Muscle layer of duodenum (tissue), 2 donors: ENCODE measurements around the gene OGFR.
A peak's percentile ranks its signal among the peaks of the same experiment; 100 is the strongest.

Experiments used
- H3K27ac ChIP-seq: one replicate; pipeline ENCODE4 v1.7.0; 2013; ENCODE audit warnings: mild to moderate bottlenecking, low read length
- H3K27me3 ChIP-seq: one replicate; pipeline ENCODE4 v1.7.0; 2013; ENCODE audit warnings: low read depth, mild to moderate bottlenecking, control low read depth, low read length
- H3K36me3 ChIP-seq, 2 donors: one replicate each; pipeline ENCODE4 v1.7.0; 2013; ENCODE audit warnings: low read length in 2 of 2, control low read depth in 1 of 2, mild to moderate bottlenecking in 1 of 2; ENCODE audit not compliant: insufficient read depth in 2 of 2, control insufficient read depth in 1 of 2
- H3K4me1 ChIP-seq, 2 donors: one replicate each; pipeline ENCODE4 v1.7.0; 2013; ENCODE audit warnings: low read length in 2 of 2, mild to moderate bottlenecking in 2 of 2, control low read depth in 1 of 2, moderate library complexity in 1 of 2; ENCODE audit not compliant: insufficient read depth in 2 of 2, control insufficient read depth in 1 of 2
- H3K4me3 ChIP-seq, 2 donors: one replicate each; pipeline ENCODE4 v1.7.0; 2013; ENCODE audit warnings: low read length in 2 of 2, low read depth in 1 of 2, mild to moderate bottlenecking in 1 of 2
- H3K9me3 ChIP-seq, 2 donors: one replicate each; pipeline ENCODE4 v1.7.0; 2013; ENCODE audit warnings: low read length in 2 of 2, control low read depth in 1 of 2, mild to moderate bottlenecking in 1 of 2; ENCODE audit not compliant: control insufficient read depth in 1 of 2
- donor health status: healthy.

OGFR gene

GRCh38 chr20:62831854-62832211, 27.2 kb downstream of the OGFR start:
- Histone ChIP-seq H3K36me3 (no peaks in the 10 kb centered on the region), H3K4me1 (peaks cover 4 to 13% of the 10 kb centered on the region in 2 donors), H3K27me3 (no peaks in the 10 kb centered on the region)

GRCh38 chr20:62832212-62832922, 27.7 kb downstream of the OGFR start:
- Histone ChIP-seq H3K27ac (no peak overlapping the region), H3K9me3 (no peaks in the 10 kb centered on the region), H3K27me3 (no peaks in the 10 kb centered on the region), H3K36me3 (no peaks in the 10 kb centered on the region), H3K4me1 (peaks cover 4 to 13% of the 10 kb centered on the region in 2 donors), H3K4me3 (peak overlapping the region in 1 of 2 donors; percentile 9)

More at GRCh38 chr20:62831854-62832211, 27.2 kb downstream of the OGFR start:
- Histone ChIP-seq H3K4me3 (no peak overlapping the region), H3K9me3 (no peaks in the 10 kb centered on the region), H3K27ac (no peak overlapping the region)

GRCh38 chr20:62832951-62833391, 28.3 kb downstream of the OGFR start:
- peaks cover 4 to 13% of the 10 kb centered on the region in 2 donors for H3K4me1 ChIP-seq
- H3K27ac ChIP-seq = no peak overlapping the region
- no peaks in the 10 kb centered on the region for H3K36me3 ChIP-seq
- no peaks in the 10 kb centered on the region for H3K9me3 ChIP-seq
- no peaks in the 10 kb centered on the region for H3K27me3 ChIP-seq
- H3K4me3 ChIP-seq = no peak overlapping the region

GRCh38 chr20:62834967-62835730, 30.5 kb downstream of the OGFR start:
- no peaks in the 10 kb centered on the region for H3K9me3 ChIP-seq
- no peaks in the 10 kb centered on the region for H3K36me3 ChIP-seq
- no peak overlapping the region for H3K4me3 ChIP-seq
- peaks cover 4 to 13% of the 10 kb centered on the region in 2 donors for H3K4me1 ChIP-seq
- no peaks in the 10 kb centered on the region for H3K27me3 ChIP-seq
- H3K27ac ChIP-seq = no peak overlapping the region

GRCh38 chr20:62835931-62836861, 31.6 kb downstream of the OGFR start:
- Histone ChIP-seq H3K27ac (no peak overlapping the region), H3K36me3 (no peaks in the 10 kb centered on the region), H3K9me3 (no peaks in the 10 kb centered on the region), H3K4me1 (peaks cover 4 to 13% of the 10 kb centered on the region in 2 donors), H3K4me3 (no peak overlapping the region), H3K27me3 (no peaks in the 10 kb centered on the region)

- H3K27ac ChIP-seq = no peak overlapping the region
- peaks cover 4 to 9% of the 10 kb centered on the region in 2 donors for H3K4me1 ChIP-seq
- no peaks in the 10 kb centered on the region for H3K27me3 ChIP-seq
- no peaks in the 10 kb centered on the region for H3K36me3 ChIP-seq
- no peaks in the 10 kb centered on the region for H3K9me3 ChIP-seq
- H3K4me3 ChIP-seq = no peak overlapping the region
Measured at GRCh38 chr20:62836967-62837490, 32.4 kb downstream of the OGFR start.

- Histone ChIP-seq H3K9me3 (no peaks in the 10 kb centered on the region), H3K4me3 (no peak overlapping the region), H3K27ac (no peak overlapping the region), H3K4me1 (peaks cover 2 to 3% of the 10 kb centered on the region in 2 donors), H3K27me3 (no peaks in the 10 kb centered on the region), H3K36me3 (no peaks in the 10 kb centered on the region)
Measured at GRCh38 chr20:62837790-62838127, 33.1 kb downstream of the OGFR start.

GRCh38 chr20:62838128-62838891, 33.7 kb downstream of the OGFR start:
- Histone ChIP-seq H3K27ac (no peak overlapping the region), H3K4me3 (no peak overlapping the region)

GRCh38 chr20:62839261-62839660, 34.6 kb downstream of the OGFR start:
- H3K27me3 ChIP-seq = no peaks in the 10 kb centered on the region

More at GRCh38 chr20:62838128-62838891, 33.7 kb downstream of the OGFR start:
- Histone ChIP-seq H3K4me1 (no peaks in the 10 kb centered on the region), H3K27me3 (no peaks in the 10 kb centered on the region), H3K9me3 (no peaks in the 10 kb centered on the region), H3K36me3 (no peaks in the 10 kb centered on the region)

GRCh38 chr20:62839816-62840215, 35.2 kb downstream of the OGFR start:
- Histone ChIP-seq H3K9me3 (no peaks in the 10 kb centered on the region), H3K36me3 (no peaks in the 10 kb centered on the region), H3K4me1 (no peaks in the 10 kb centered on the region), H3K27ac (no peak overlapping the region), H3K4me3 (no peak overlapping the region), H3K27me3 (no peaks in the 10 kb centered on the region)

More at GRCh38 chr20:62839261-62839660, 34.6 kb downstream of the OGFR start:
- H3K27ac ChIP-seq = no peak overlapping the region
- H3K4me1 ChIP-seq = no peaks in the 10 kb centered on the region
- H3K9me3 ChIP-seq = no peaks in the 10 kb centered on the region
- no peak overlapping the region for H3K4me3 ChIP-seq
- no peaks in the 10 kb centered on the region for H3K36me3 ChIP-seq
